ENCODE results near the gene MAPKAPK2. TPM values are rescaled to one million over a fixed set of nuclear protein-coding genes. Genes with fewer than 3 reads are reported as not detected.

MAPKAPK2 gene
- total RNA-seq, 4 donors from 2014 or later, result 37.8 to 50.7 (median 43.2) TPM

GRCh38 chr1:206708058-206708457 is 23.4 kb downstream of the MAPKAPK2 start:
- Histone ChIP-seq H3K27ac (no peak overlapping the region), H3K27me3 (no peaks in the 10 kb centered on the region), H3K9me3 (no peaks in the 10 kb centered on the region), H3K4me3 (no peak overlapping the region), H3K36me3 (no peaks in the 10 kb centered on the region), H3K4me1 (peaks cover 33 to 85% (median 65%) of the 10 kb centered on the region in 3 donors)
- intact Hi-C loops (cut with DNase I), result no loop called here
- WGBS, 2 donors, result 61 to 65% methylated on average over 2 of the region's 2 CpGs
- TF ChIP-seq CTCF (IDR thresholded peaks at IDR 0.05) (no peak), POLR2A (IDR thresholded peaks at IDR 0.05) (no peak)
- DNase-seq, result no peak

DNA sequence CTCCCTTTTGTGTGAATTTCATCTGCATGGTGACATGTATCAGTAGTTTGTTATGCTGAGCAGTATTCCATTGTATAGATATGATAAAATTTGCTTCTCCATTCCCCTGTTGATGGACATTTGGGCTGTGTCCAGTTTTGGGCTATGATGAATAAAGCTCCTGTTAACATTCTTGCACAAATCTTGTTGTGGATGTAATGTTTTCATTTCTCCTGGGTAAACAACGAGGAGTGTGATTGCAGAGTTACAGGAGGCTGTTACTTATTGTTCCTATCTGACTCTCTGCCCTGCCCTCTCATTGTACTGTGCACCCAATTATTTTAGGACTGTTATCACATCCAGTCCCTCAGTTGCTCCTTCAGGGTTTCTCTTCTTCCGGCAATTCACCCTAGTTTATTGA is 24.2 kb downstream of the MAPKAPK2 start:
- H3K27me3 ChIP-seq, result no peaks in the 10 kb centered on the region
- WGBS, 2 donors, result 79 to 80% methylated on average over 2 of the region's 2 CpGs
- no peak overlapping the region for H3K27ac ChIP-seq
- DNase-seq, result no peak
- H3K4me1 ChIP-seq, result peaks cover 37 to 85% (median 65%) of the 10 kb centered on the region in 3 donors
- H3K4me3 ChIP-seq, result no peak overlapping the region
- H3K9me3 ChIP-seq, result no peaks in the 10 kb centered on the region
- H3K36me3 ChIP-seq, result no peaks in the 10 kb centered on the region
- intact Hi-C loops (cut with DNase I), result no loop called here
- TF ChIP-seq POLR2A (IDR thresholded peaks at IDR 0.05) (no peak), CTCF (IDR thresholded peaks at IDR 0.05) (no peak)

DNA sequence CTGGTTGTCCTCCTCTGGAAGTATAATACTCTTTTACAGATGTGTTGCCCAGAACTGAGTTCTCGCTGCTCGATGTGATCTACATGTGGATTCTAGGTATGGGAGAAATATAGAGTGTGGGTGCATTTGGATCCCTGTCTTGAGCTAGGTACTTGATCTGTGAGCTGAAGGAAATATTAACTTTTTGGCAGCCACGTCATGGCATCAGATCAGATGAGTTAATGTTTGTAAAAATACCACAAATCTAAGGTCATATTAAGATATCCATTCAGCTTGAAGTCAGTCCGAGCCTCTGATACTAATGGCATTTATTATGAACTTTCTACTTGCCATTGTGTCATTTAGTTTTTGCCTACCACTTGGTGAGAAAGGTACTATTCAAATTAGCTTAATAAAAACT is 24.6 kb downstream of the MAPKAPK2 start:
- Histone ChIP-seq H3K4me3 (no peak overlapping the region), H3K27ac (no peak overlapping the region), H3K9me3 (no peaks in the 10 kb centered on the region), H3K4me1 (peaks cover 39 to 85% (median 66%) of the 10 kb centered on the region in 3 donors), H3K27me3 (no peaks in the 10 kb centered on the region), H3K36me3 (no peaks in the 10 kb centered on the region)
- intact Hi-C loops (cut with DNase I), result no loop called here
- no peak for DNase-seq
- 82 to 85% methylated on average over 4 of the region's 4 CpGs for WGBS, 2 donors
- TF ChIP-seq POLR2A (IDR thresholded peaks at IDR 0.05) (no peak), CTCF (IDR thresholded peaks at IDR 0.05) (no peak)

DNA sequence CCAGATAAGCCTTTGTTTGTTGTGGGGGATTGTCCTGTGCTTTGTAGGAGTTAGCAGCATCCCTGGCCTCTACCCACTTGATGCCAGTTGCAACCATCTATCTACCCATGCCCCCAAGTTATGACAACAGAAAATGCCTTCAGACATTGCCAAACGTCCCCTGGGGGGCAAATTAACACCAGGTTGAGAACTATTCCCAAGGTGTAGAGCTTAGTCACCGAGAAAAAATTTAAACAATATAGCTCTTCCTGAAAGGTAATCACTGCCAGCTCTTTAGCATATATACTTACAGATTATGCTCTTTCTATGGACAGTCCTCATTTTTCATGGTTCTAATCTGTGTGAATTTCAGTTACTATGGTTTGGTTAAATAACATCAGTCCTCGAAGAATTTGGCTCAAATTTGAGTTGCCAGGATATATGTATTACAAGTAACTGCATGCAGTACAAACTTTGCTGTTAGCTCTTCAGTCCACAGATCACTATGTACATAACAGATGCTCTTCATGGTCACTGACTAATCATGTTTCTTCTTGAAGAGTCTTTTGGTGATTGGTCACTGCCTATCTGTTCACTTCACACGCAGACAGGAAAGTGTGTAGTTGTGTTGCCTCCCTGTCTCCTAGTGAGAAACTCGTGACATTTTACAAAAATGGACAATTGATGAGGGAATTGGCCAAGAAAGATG is 25.2 kb downstream of the MAPKAPK2 start:
- TF ChIP-seq POLR2A (IDR thresholded peaks at IDR 0.05) (no peak), CTCF (IDR thresholded peaks at IDR 0.05) (no peak)
- DNase-seq, result no peak
- Histone ChIP-seq H3K27me3 (no peaks in the 10 kb centered on the region), H3K9me3 (no peaks in the 10 kb centered on the region), H3K36me3 (no peaks in the 10 kb centered on the region), H3K27ac (no peak overlapping the region), H3K4me3 (no peak overlapping the region), H3K4me1 (peaks cover 36 to 85% (median 67%) of the 10 kb centered on the region in 3 donors)
- 34 to 59% methylated on average over 5 of the region's 5 CpGs for WGBS, 2 donors
- intact Hi-C loops (cut with DNase I), result no loop called here

- Histone ChIP-seq H3K4me1 (peaks cover 32 to 85% (median 67%) of the 10 kb centered on the region in 3 donors), H3K27ac (no peak overlapping the region), H3K36me3 (no peaks in the 10 kb centered on the region), H3K4me3 (no peak overlapping the region), H3K9me3 (no peaks in the 10 kb centered on the region), H3K27me3 (no peaks in the 10 kb centered on the region)
- intact Hi-C loops (cut with DNase I), result no loop called here
- no peak for DNase-seq
- no peak for TF ChIP-seq CTCF (IDR thresholded peaks at IDR 0.05)
- no peak for TF ChIP-seq POLR2A (IDR thresholded peaks at IDR 0.05)
- 45 to 52% methylated on average over 3 of the region's 3 CpGs for WGBS, 2 donors
Measured at GRCh38 chr1:206710460-206710823, 25.7 kb downstream of the MAPKAPK2 start.
